AG09319 (cell line): Measurements from ENCODE around the gene UBE3C.

ENCODE experiments used
- DNase-seq: peaks from one replicate; pipeline ENCODE4 v3.0.0-alpha.2; 2010; ENCODE audit warnings: low read depth; ENCODE audit errors: extremely low read depth
- CTCF ChIP-seq: IDR thresholded peaks from 2 replicates; pipeline ENCODE4 v1.5.1; 2011; ENCODE audit warnings: low read depth, mild to moderate bottlenecking, inconsistent platforms, low read length, moderate library complexity

Gene UBE3C

GRCh38 chr7:157111311-157111710 is 27.4 kb upstream of the UBE3C start:
- TF ChIP-seq CTCF: no peak
- no peak for DNase-seq

- no peak for DNase-seq
- no peak for TF ChIP-seq CTCF
Observed at GRCh38 chr7:157112706-157113105, 26.0 kb upstream of the UBE3C start.

GRCh38 chr7:157113607-157114006 is 25.1 kb upstream of the UBE3C start:
- DNase-seq: no peak
- TF ChIP-seq CTCF: no peak

GRCh38 chr7:157116762-157117161 is 22.0 kb upstream of the UBE3C start:
- no peak for TF ChIP-seq CTCF
- no peak for DNase-seq

GRCh38 chr7:157117796-157118195 is 20.9 kb upstream of the UBE3C start:
- no peak for DNase-seq
- no peak for TF ChIP-seq CTCF

GRCh38 chr7:157120181-157120580 is 18.5 kb upstream of the UBE3C start:
- TF ChIP-seq CTCF: no peak
- DNase-seq: no peak

- no peak for DNase-seq
- TF ChIP-seq CTCF: no peak
Observed at GRCh38 chr7:157121184-157121715, 17.5 kb upstream of the UBE3C start.
